Muscle of leg (tissue), 11 donors: ENCODE results near the gene STIM1. TPM values are rescaled to one million over a fixed set of nuclear protein-coding genes. Genes with fewer than 3 reads are reported as not detected.

Source experiments
- DNase-seq: peaks from one replicate; pipeline ENCODE4 v3.0.0; 2013
- H3K27ac ChIP-seq: one replicate; pipeline ENCODE4 v1.5.1; 2013; ENCODE audit warnings: mild to moderate bottlenecking, low read length, control low read depth
- H3K27me3 ChIP-seq: one replicate; pipeline ENCODE4 v1.6.1; 2013; ENCODE audit warnings: low read length; ENCODE audit not compliant: control insufficient read depth, insufficient read depth
- H3K36me3 ChIP-seq: one replicate; pipeline ENCODE4 v1.6.1; 2013; ENCODE audit warnings: low read length; ENCODE audit not compliant: control insufficient read depth, insufficient read depth
- H3K4me1 ChIP-seq: one replicate; pipeline ENCODE4 v1.6.1; 2013; ENCODE audit warnings: low read length; ENCODE audit not compliant: control insufficient read depth, insufficient read depth
- H3K4me3 ChIP-seq: one replicate; pipeline ENCODE4 v1.5.1; 2013; ENCODE audit warnings: low read length, control low read depth
- H3K9me3 ChIP-seq: replicated peaks from 2 replicates; pipeline ENCODE4 v1.6.1; 2013; ENCODE audit warnings: low read depth, low read length; ENCODE audit not compliant: control insufficient read depth
- WGBS: methylation state at CpG from one replicate; pipeline ENCODE4 v1.1.5; 2013; ENCODE audit warnings: missing lambda C conversion rate; ENCODE audit not compliant: insufficient coverage; 5-methylcytosine and 5-hydroxymethylcytosine counted together
- polyA plus RNA-seq, 8 donors: library from polyadenylated mRNA; unstranded; fragments of 120-200 nt; gene quantifications; one replicate each; pipeline versions ENCODE4 v1.2.1 to v1.2.3, GENCODE V29; 2013; ENCODE audit warnings: inconsistent platforms in 1 of 8, low replicate concordance in 1 of 8; ENCODE audit not compliant: insufficient read length in 8 of 8, insufficient read depth in 1 of 8
- total RNA-seq: library from RNA; stranded (reverse); fragments of 120-200 nt; gene quantifications from one replicate; pipeline ENCODE4 v1.2.4, GENCODE V29; 2013

Gene STIM1
- total and polyA plus RNA-seq, 9 donors: 40.7 to 108 (median 76.4) TPM

- H3K4me3 ChIP-seq: no peak overlapping the region
- peak overlapping the region; percentile 50 for H3K27ac ChIP-seq
- 69% methylated on average over 1 of the region's 1 CpG for WGBS
- no peaks in the 10 kb centered on the region for H3K36me3 ChIP-seq
- no peak for DNase-seq
- no peaks in the 10 kb centered on the region for H3K27me3 ChIP-seq
- H3K9me3 ChIP-seq: no peaks in the 10 kb centered on the region
- peaks cover 12% of the 10 kb centered on the region for H3K4me1 ChIP-seq
These were observed 73.8 kb downstream of the STIM1 start for GRCh38 chr11:3929232-3929631.

- WGBS: 20% methylated on average over 1 of the region's 8 CpGs
- Histone ChIP-seq H3K27ac (peak overlapping the region; percentile 50), H3K36me3 (no peaks in the 10 kb centered on the region), H3K9me3 (no peaks in the 10 kb centered on the region), H3K4me1 (peaks cover 13% of the 10 kb centered on the region), H3K4me3 (no peak overlapping the region), H3K27me3 (no peaks in the 10 kb centered on the region)
- DNase-seq: peak; percentile 51
These were observed 74.2 kb downstream of the STIM1 start for GRCh38 chr11:3929649-3930048.

- no peak overlapping the region for H3K27ac ChIP-seq
- no peak for DNase-seq
- H3K9me3 ChIP-seq: no peaks in the 10 kb centered on the region
- 100% methylated on average over 2 of the region's 2 CpGs for WGBS
- H3K4me3 ChIP-seq: no peak overlapping the region
- no peaks in the 10 kb centered on the region for H3K36me3 ChIP-seq
- H3K27me3 ChIP-seq: no peaks in the 10 kb centered on the region
- H3K4me1 ChIP-seq: peaks cover 17% of the 10 kb centered on the region
These were observed 77.2 kb downstream of the STIM1 start for GRCh38 chr11:3932698-3933097.

- no peak overlapping the region for H3K4me3 ChIP-seq
- H3K9me3 ChIP-seq: no peaks in the 10 kb centered on the region
- no peak for DNase-seq
- WGBS: no CpG with 5 or more reads among the region's 1 CpG
- peaks cover 17% of the 10 kb centered on the region for H3K4me1 ChIP-seq
- no peaks in the 10 kb centered on the region for H3K27me3 ChIP-seq
- H3K27ac ChIP-seq: no peak overlapping the region
- no peaks in the 10 kb centered on the region for H3K36me3 ChIP-seq
These were observed 77.7 kb downstream of the STIM1 start for GRCh38 chr11:3933165-3933628.

- H3K4me1 ChIP-seq: peaks cover 8% of the 10 kb centered on the region
- no peaks in the 10 kb centered on the region for H3K9me3 ChIP-seq
- no peaks in the 10 kb centered on the region for H3K27me3 ChIP-seq
- H3K27ac ChIP-seq: no peak overlapping the region
- no peak for DNase-seq
- H3K4me3 ChIP-seq: no peak overlapping the region
- WGBS: no CpG with 5 or more reads among the region's 1 CpG
- H3K36me3 ChIP-seq: no peaks in the 10 kb centered on the region
These were observed 79.2 kb downstream of the STIM1 start for GRCh38 chr11:3934658-3935057.

DNA sequence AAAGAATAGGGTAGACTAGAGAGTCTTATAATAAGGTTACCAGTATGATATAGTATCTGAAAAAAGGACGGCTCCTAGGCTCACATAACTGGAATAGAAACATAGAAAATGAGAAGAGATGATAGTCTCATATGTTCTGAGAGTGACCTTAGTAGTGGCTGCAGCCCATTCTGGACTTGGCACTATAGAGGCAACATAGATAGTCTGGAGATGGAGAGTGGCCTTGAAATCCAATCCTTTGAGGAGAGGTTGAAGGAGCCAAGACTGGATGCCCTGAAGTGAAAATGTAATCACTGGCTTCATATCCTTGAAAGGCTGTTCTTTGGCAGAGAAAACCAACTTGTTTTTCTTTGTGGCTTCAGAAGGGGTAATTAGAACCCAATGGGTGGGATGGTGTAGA, 81.1 kb downstream of the STIM1 start:
- no peak for DNase-seq
- H3K4me3 ChIP-seq: no peak overlapping the region
- H3K27ac ChIP-seq: no peak overlapping the region
- H3K36me3 ChIP-seq: no peaks in the 10 kb centered on the region
- no peaks in the 10 kb centered on the region for H3K27me3 ChIP-seq
- H3K4me1 ChIP-seq: peaks cover 4% of the 10 kb centered on the region
- H3K9me3 ChIP-seq: no peaks in the 10 kb centered on the region
- 91% methylated on average over 1 of the region's 1 CpG for WGBS

DNA sequence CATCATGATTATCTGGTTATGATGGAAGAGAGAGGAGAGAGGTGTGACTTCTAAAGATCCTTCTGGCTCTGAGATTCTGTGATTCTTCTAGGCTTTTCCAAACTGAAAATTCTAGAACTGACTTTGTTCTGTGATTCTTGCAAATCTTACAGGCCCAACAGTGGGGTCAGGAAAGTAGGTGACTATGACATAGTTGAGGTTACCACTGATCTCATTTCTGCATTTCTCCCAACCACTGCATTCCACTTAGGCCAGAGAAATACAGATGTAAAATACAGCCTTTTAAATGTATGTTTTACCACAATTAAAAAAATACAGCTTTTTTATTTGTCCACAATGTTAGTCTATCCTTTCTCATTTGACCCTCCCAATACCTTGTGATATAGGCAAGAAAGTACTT, 83.7 kb downstream of the STIM1 start:
- peaks cover 10% of the 10 kb centered on the region for H3K4me1 ChIP-seq
- H3K36me3 ChIP-seq: no peaks in the 10 kb centered on the region
- no peak overlapping the region for H3K27ac ChIP-seq
- no peaks in the 10 kb centered on the region for H3K9me3 ChIP-seq
- DNase-seq: no peak
- H3K27me3 ChIP-seq: no peaks in the 10 kb centered on the region
- no peak overlapping the region for H3K4me3 ChIP-seq

DNA sequence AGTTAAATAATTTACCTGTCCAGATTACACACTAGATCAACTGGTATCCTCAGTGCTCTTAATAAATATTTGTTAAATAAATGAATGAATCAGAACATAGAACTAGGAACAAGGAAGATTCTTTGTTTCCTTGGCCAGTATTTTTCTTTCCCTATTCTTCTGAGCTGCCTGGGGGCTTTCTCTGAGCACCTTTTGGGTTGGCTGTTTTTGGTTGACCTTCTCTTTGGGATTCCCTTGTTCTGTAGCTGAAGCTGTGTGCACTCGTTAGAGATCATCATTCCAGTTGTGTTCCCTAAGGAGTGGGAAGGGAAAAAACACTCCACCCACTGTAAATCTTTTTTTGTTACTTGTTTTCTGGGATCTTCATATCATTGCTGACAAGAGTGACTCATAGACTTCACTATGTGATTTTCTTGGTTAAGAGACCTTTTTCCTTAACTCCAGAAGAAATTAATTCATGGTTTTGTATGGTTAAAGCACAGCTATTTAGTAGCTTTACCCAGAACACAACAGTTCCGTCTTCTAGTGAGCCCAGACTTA, 84.3 kb downstream of the STIM1 start:
- Histone ChIP-seq H3K27ac (peak overlapping the region; percentile 52), H3K27me3 (no peaks in the 10 kb centered on the region), H3K4me3 (no peak overlapping the region), H3K9me3 (no peaks in the 10 kb centered on the region), H3K4me1 (peaks cover 11% of the 10 kb centered on the region), H3K36me3 (no peaks in the 10 kb centered on the region)
- no CpG with 5 or more reads among the region's 2 CpGs for WGBS
- peak; percentile 87 for DNase-seq

DNA sequence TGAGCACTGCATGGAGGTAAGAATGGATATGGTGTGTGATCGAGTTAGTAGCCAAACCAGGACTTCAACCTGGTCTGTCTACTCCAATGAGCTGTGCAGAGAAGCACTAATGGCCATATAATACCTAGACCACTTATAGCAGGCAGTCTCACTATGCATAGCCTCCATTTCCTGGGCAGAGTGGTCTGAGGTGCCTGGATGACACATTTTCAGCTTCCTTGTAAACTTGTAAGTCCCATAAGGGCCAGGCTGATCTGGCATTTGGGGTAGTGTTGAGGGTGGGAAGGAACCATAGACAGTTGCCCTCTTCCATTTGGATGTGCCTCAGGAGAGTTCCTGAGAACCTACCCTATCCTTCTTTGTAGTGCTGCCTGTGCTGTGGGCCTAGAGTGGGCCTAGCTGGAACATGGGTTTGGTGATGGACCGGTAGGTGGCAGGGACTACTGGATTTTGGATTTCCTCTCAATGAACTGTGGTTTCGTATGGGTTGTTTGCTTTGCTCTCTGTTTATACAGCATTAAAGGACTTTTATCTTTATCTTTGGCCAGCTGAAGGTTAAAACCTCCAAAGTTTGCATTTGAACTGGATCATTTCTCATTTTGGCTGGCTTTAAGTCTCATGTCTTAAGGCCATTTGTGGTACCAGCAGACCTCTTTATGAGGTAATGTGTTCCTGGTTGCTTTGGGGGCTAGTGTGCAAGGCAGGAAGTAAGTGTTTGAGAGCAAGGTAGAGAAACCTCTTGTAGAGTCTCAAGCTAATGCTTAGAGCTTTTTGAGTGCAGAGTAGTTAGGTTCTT, 86.9 kb downstream of the STIM1 start:
- peaks cover 19% of the 10 kb centered on the region for H3K4me1 ChIP-seq
- no peaks in the 10 kb centered on the region for H3K9me3 ChIP-seq
- no peak overlapping the region for H3K4me3 ChIP-seq
- H3K27me3 ChIP-seq: no peaks in the 10 kb centered on the region
- no peak overlapping the region for H3K27ac ChIP-seq
- no peaks in the 10 kb centered on the region for H3K36me3 ChIP-seq
- no peak for DNase-seq
- no CpG with 5 or more reads among the region's 3 CpGs for WGBS

- Histone ChIP-seq H3K36me3 (no peaks in the 10 kb centered on the region), H3K27me3 (no peaks in the 10 kb centered on the region)
These were observed 87.6 kb downstream of the STIM1 start for GRCh38 chr11:3942956-3943497.

More at GRCh38 chr11:3942956-3943497, 87.6 kb downstream of the STIM1 start:
- no peak for DNase-seq
- no peak overlapping the region for H3K27ac ChIP-seq
- H3K9me3 ChIP-seq: no peaks in the 10 kb centered on the region
- no CpG with 5 or more reads among the region's 1 CpG for WGBS
- no peak overlapping the region for H3K4me3 ChIP-seq
- peaks cover 21% of the 10 kb centered on the region for H3K4me1 ChIP-seq
